Central memory CD8-positive, alpha-beta T cell (primary cell): ENCODE results near the gene CTNNBL1.

Source experiments
- ATAC-seq: fragments of 150-1000 bp; cut with Tn5 transposase; replicated peaks from 2 replicates; pipeline ENCODE4 v1.10.0; 2022; ENCODE audit warnings: mild to moderate bottlenecking, moderate FRiP score, moderate number of reproducible peaks; ENCODE audit not compliant: poor library complexity, severe bottlenecking; ENCODE audit errors: extremely low read depth
- DNase-seq, 2 donors: peaks; one replicate each; pipeline ENCODE4 v3.0.0; 2021; ENCODE audit warnings: low spot score in 2 of 2
- H3K27ac Mint-ChIP-seq: one replicate; pipeline ENCODE4 v1.8.0; 2022; ENCODE audit warnings: low read depth, mild to moderate bottlenecking, moderate library complexity, mixed read lengths
- H3K27me3 Mint-ChIP-seq: one replicate; pipeline ENCODE4 v1.8.0; 2022; ENCODE audit warnings: mixed read lengths
- H3K36me3 Mint-ChIP-seq: one replicate; pipeline ENCODE4 v1.8.0; 2022; ENCODE audit warnings: mild to moderate bottlenecking, moderate library complexity, mixed read lengths; ENCODE audit not compliant: insufficient read depth
- H3K4me1 Mint-ChIP-seq: one replicate; pipeline ENCODE4 v1.8.0; 2022; ENCODE audit warnings: mixed read lengths
- H3K4me3 Mint-ChIP-seq: one replicate; pipeline ENCODE4 v1.8.0; 2022; ENCODE audit warnings: mild to moderate bottlenecking, moderate library complexity, mixed read lengths
- H3K9me3 Mint-ChIP-seq: one replicate; pipeline ENCODE4 v1.8.0; 2022; ENCODE audit warnings: mixed read lengths

The CTNNBL1 gene

GRCh38 chr20:37726321-37726720 is 32.5 kb downstream of the CTNNBL1 start:
- Mint-ChIP-seq H3K27me3 (no peaks in the 10 kb centered on the region), H3K4me3 (no peak overlapping the region), H3K27ac (no peak overlapping the region), H3K36me3 (peaks cover 2% of the 10 kb centered on the region), H3K9me3 (peaks cover 5% of the 10 kb centered on the region), H3K4me1 (peaks cover 43% of the 10 kb centered on the region)
- ATAC-seq (no peak), DNase-seq (no peak)

GRCh38 chr20:37726971-37727956 is 33.4 kb downstream of the CTNNBL1 start:
- Mint-ChIP-seq H3K27me3 (no peaks in the 10 kb centered on the region), H3K4me1 (peaks cover 39% of the 10 kb centered on the region), H3K4me3 (no peak overlapping the region), H3K9me3 (no peaks in the 10 kb centered on the region), H3K27ac (no peak overlapping the region), H3K36me3 (peaks cover 5% of the 10 kb centered on the region)
- no peak for DNase-seq
- ATAC-seq, result no peak

- Mint-ChIP-seq H3K36me3 (peaks cover 8% of the 10 kb centered on the region), H3K27me3 (no peaks in the 10 kb centered on the region), H3K27ac (peak overlapping the region; percentile 10), H3K4me3 (no peak overlapping the region), H3K9me3 (no peaks in the 10 kb centered on the region), H3K4me1 (peaks cover 45% of the 10 kb centered on the region)
- ATAC-seq (no peak), DNase-seq (no peak)
These were observed 34.3 kb downstream of the CTNNBL1 start for GRCh38 chr20:37727957-37728634.

GRCh38 chr20:37728635-37728983 is 34.8 kb downstream of the CTNNBL1 start:
- Mint-ChIP-seq H3K9me3 (no peaks in the 10 kb centered on the region), H3K4me1 (peaks cover 45% of the 10 kb centered on the region), H3K36me3 (peaks cover 12% of the 10 kb centered on the region), H3K27me3 (no peaks in the 10 kb centered on the region), H3K27ac (peak overlapping the region; percentile 10), H3K4me3 (no peak overlapping the region)
- DNase-seq (no peak), ATAC-seq (no peak)

- no peak overlapping the region for H3K4me3 Mint-ChIP-seq
- peaks cover 13% of the 10 kb centered on the region for H3K36me3 Mint-ChIP-seq
- ATAC-seq (no peak), DNase-seq (no peak)
- no peak overlapping the region for H3K27ac Mint-ChIP-seq
- no peaks in the 10 kb centered on the region for H3K27me3 Mint-ChIP-seq
- peaks cover 39% of the 10 kb centered on the region for H3K4me1 Mint-ChIP-seq
- H3K9me3 Mint-ChIP-seq, result no peaks in the 10 kb centered on the region
These were observed 35.6 kb downstream of the CTNNBL1 start for GRCh38 chr20:37729452-37729851.

GRCh38 chr20:37729909-37730308 is 36.1 kb downstream of the CTNNBL1 start:
- ATAC-seq (no peak), DNase-seq (no peak)
- Mint-ChIP-seq H3K4me1 (peaks cover 38% of the 10 kb centered on the region), H3K27me3 (no peaks in the 10 kb centered on the region), H3K9me3 (no peaks in the 10 kb centered on the region), H3K27ac (no peak overlapping the region), H3K4me3 (no peak overlapping the region), H3K36me3 (peaks cover 13% of the 10 kb centered on the region)

- no peak for DNase-seq
- peaks cover 25% of the 10 kb centered on the region for H3K36me3 Mint-ChIP-seq
These were observed 39.6 kb downstream of the CTNNBL1 start for GRCh38 chr20:37733416-37733815.

GRCh38 chr20:37734228-37734985 is 40.6 kb downstream of the CTNNBL1 start:
- Mint-ChIP-seq H3K4me3 (no peak overlapping the region), H3K36me3 (peaks cover 30% of the 10 kb centered on the region), H3K4me1 (peaks cover 17% of the 10 kb centered on the region), H3K27ac (no peak overlapping the region), H3K27me3 (no peaks in the 10 kb centered on the region), H3K9me3 (no peaks in the 10 kb centered on the region)
- no peak for ATAC-seq
- DNase-seq, result no peak

More at GRCh38 chr20:37733416-37733815, 39.6 kb downstream of the CTNNBL1 start:
- ATAC-seq, result no peak
- Mint-ChIP-seq H3K4me1 (peaks cover 22% of the 10 kb centered on the region), H3K4me3 (no peak overlapping the region), H3K27me3 (no peaks in the 10 kb centered on the region), H3K9me3 (no peaks in the 10 kb centered on the region), H3K27ac (no peak overlapping the region)

GRCh38 chr20:37735541-37735940 is 41.7 kb downstream of the CTNNBL1 start:
- ATAC-seq, result no peak
- no peak for DNase-seq
- H3K27ac Mint-ChIP-seq, result no peak overlapping the region
- peaks cover 29% of the 10 kb centered on the region for H3K36me3 Mint-ChIP-seq
- H3K4me1 Mint-ChIP-seq, result peaks cover 6% of the 10 kb centered on the region
- no peaks in the 10 kb centered on the region for H3K9me3 Mint-ChIP-seq
- no peak overlapping the region for H3K4me3 Mint-ChIP-seq
- no peaks in the 10 kb centered on the region for H3K27me3 Mint-ChIP-seq

- Mint-ChIP-seq H3K36me3 (peaks cover 29% of the 10 kb centered on the region), H3K27me3 (no peaks in the 10 kb centered on the region), H3K4me3 (no peak overlapping the region), H3K9me3 (no peaks in the 10 kb centered on the region), H3K27ac (no peak overlapping the region), H3K4me1 (peaks cover 6% of the 10 kb centered on the region)
- DNase-seq (no peak), ATAC-seq (no peak)
These were observed 42.3 kb downstream of the CTNNBL1 start for GRCh38 chr20:37736132-37736531.

GRCh38 chr20:37737826-37738420 is 44.1 kb downstream of the CTNNBL1 start:
- Mint-ChIP-seq H3K27me3 (no peaks in the 10 kb centered on the region), H3K36me3 (peaks cover 27% of the 10 kb centered on the region), H3K9me3 (no peaks in the 10 kb centered on the region), H3K4me1 (peaks cover 2% of the 10 kb centered on the region), H3K27ac (no peak overlapping the region), H3K4me3 (no peak overlapping the region)
- DNase-seq (no peak), ATAC-seq (no peak)

- Mint-ChIP-seq H3K4me1 (peaks cover 13% of the 10 kb centered on the region), H3K4me3 (no peak overlapping the region), H3K27ac (no peak overlapping the region), H3K27me3 (no peaks in the 10 kb centered on the region), H3K9me3 (no peaks in the 10 kb centered on the region), H3K36me3 (peaks cover 19% of the 10 kb centered on the region)
- DNase-seq, result no peak
- ATAC-seq, result no peak
These were observed 47.2 kb downstream of the CTNNBL1 start for GRCh38 chr20:37741055-37741454.
